Right ventricle myocardium inferior (tissue), 1 donor: ENCODE results near the gene MAGI2. TPM values are rescaled to one million over a fixed set of nuclear protein-coding genes. Genes with fewer than 3 reads are reported as not detected.

Source experiments
- ATAC-seq: fragments of 200-7000 bp; cut with Tn5 transposase; one replicate; pipeline ENCODE4 v1.9.1; 2020; ENCODE audit warnings: mild to moderate bottlenecking, moderate library complexity
- DNase-seq: peaks from one replicate; pipeline ENCODE4 v3.0.0; 2021; ENCODE audit errors: missing footprints
- intact Hi-C: fragments of 100-400 bp; cut with DNase I; formaldehyde crosslinking; loops from one replicate; pipeline ENCODE4 v1.11.0; 2022
- total RNA-seq: library from RNA; stranded (reverse); fragmentation: NEBNext Ultra II Directional; extraction: Animal tissue kit (Norgen Biotek cat#: 25700); gene quantifications from one replicate; pipeline ENCODE4 v1.2.1, GENCODE V29; 2021
- donor health status: DM: no; HTN: yes; CAD: no; lungs with severe emphysema.

MAGI2 gene
- total RNA-seq, 1 donor from 2014 or later, result 3.1 TPM

- intact Hi-C loops, result no loop called here
- DNase-seq (no peak), ATAC-seq (no peak)
Observed at GRCh38 chr7:78476851-78477405, 976.5 kb downstream of the MAGI2 start.

- DNase-seq (no peak), ATAC-seq (no peak)
- intact Hi-C loops, result no loop called here
Observed at GRCh38 chr7:78473571-78474301, 979.7 kb downstream of the MAGI2 start.

DNA sequence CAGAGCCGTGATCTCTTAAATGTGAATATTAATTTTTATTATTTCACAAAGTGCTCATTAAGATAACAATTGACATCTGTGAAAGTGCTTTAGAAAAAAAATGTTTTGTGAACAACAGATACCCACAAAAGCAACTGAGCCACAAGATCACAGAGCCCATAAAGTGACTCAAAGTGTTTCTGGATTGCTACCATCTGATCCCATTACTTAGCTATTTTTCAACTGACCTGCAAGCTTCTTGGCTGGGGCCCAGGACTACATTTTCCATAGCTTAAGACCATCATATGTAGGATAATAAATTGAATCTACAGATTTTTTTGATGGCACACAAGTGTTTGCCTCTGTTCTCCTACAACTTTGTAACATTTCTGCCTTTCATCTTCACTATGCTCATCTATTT, 980.4 kb downstream of the MAGI2 start:
- intact Hi-C loops, result no loop called here
- DNase-seq, result no peak
- ATAC-seq, result no peak

- DNase-seq, result no peak
- intact Hi-C loops, result no loop called here
- ATAC-seq, result no peak
Observed at GRCh38 chr7:78472519-78472918, 980.9 kb downstream of the MAGI2 start.

- intact Hi-C loops, result no loop called here
- ATAC-seq, result no peak
- DNase-seq, result no peak
Observed at GRCh38 chr7:78465894-78466293, 987.6 kb downstream of the MAGI2 start.

- intact Hi-C loops, result no loop called here
- DNase-seq, result no peak
- ATAC-seq, result no peak
Observed at GRCh38 chr7:78463039-78463438, 990.4 kb downstream of the MAGI2 start.

- ATAC-seq (no peak), DNase-seq (no peak)
- intact Hi-C loops, result no loop called here
Observed at GRCh38 chr7:78450706-78451105, 1002.8 kb downstream of the MAGI2 start.

DNA sequence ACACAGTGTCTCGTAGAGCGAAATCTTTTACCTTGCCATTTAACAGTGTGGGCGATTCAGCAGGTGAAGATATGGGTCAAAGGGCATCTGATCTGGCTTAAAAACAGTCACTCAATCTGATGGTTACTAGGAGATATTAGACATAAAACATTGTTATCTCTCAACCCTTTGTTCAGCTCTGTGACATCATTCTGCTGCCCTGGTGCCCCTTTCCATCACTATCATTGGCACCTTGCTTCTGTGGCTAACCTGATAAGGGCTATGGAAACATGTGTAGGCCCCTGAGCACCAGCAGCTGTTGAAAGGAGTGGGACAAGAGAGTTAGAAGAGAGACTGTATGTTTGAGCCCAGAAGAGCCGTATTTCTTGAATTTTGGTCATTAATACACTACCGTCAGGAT, 1004.6 kb downstream of the MAGI2 start:
- DNase-seq (no peak), ATAC-seq (no peak)
- intact Hi-C loops, result no loop called here

- no peak for ATAC-seq
- DNase-seq, result no peak
- intact Hi-C loops, result no loop called here
Observed at GRCh38 chr7:78444267-78444666, 1009.2 kb downstream of the MAGI2 start.

DNA sequence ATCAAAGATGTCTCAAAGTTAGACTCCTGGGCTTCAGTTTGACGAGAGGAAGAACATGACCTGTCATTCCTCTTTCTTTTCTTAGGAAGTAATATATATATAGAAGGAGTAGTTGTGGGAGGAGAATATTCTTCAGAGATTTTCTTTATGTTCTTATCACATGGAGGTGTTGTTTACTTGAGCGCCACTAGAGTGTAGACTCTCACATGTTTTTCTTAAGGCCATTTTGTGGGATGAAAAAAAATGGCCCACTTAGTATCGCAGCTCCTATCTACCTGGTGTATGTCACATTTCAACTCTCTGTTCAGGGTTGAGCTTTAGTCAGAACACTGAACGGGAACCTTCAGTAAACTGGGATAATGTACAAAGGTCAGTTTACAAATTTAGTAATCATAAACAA, 1009.7 kb downstream of the MAGI2 start:
- DNase-seq (no peak), ATAC-seq (no peak)
- intact Hi-C loops, result no loop called here

GRCh38 chr7:78441737-78442136, 1011.7 kb downstream of the MAGI2 start:
- no peak for ATAC-seq
- DNase-seq, result no peak
- intact Hi-C loops, result no loop called here

- DNase-seq (no peak), ATAC-seq (no peak)
- intact Hi-C loops, result no loop called here
Observed at GRCh38 chr7:78438433-78438832, 1015.0 kb downstream of the MAGI2 start.

DNA sequence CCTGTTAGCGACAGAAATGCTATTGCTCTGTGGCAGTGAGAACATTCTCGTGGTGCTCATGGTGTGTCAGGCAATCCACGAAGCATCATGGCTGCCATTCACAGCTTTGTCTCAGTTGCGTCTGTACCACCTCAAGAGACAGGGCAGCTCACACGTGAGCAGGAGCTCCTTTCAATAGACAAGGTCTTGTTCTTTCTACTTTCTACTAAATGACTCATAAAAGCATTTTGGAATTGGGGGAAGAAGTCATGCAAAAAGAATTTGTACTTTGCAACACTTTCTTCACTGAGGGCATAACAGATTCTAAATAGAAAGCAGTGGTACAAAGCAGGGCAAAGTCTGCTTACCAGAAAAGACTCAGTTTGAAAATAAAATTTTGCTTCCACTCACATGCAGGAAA, 1016.3 kb downstream of the MAGI2 start:
- ATAC-seq (no peak), DNase-seq (no peak)
- intact Hi-C loops, result no loop called here

DNA sequence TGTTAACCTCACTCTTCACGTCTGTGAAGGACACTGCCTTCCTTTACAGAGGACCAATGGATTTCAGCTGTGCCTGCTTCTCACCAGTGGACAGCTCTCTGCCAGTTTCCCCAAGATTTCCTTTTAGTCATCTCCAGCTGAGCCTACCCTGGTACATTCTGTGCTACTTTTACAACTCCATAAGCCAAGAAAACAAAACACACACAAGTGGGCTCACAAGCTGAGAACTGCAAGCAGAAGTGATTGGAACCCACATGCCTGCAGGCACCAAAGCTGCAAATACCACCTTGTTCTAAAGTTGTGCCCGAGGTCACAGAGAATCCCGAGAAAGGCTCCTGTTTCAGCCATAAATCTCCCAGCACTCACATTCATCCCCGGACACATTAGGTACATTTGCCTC, 1018.1 kb downstream of the MAGI2 start:
- no peak for ATAC-seq
- intact Hi-C loops, result no loop called here

DNA sequence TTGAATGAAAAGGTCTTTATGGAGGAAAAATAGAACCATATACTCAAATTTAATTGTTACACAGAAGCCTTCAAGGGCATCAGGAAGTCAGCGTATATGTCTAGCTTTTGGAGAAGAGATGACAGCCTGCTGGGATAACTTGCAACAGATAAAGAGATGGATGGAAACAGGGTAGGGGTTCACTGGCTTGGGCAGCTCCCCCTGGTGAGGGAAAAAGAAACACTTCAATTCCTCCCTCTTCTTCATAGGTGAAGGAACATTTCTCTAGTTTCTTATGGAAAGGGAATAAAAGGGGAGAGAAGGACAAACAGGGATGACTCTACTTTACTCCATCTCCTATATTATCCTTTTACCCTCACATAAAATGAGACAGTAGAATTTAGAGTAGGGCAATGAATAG, 1019.2 kb downstream of the MAGI2 start:
- DNase-seq (no peak), ATAC-seq (no peak)
- intact Hi-C loops, result no loop called here

More for the DNA sequence above, 1018.1 kb downstream of the MAGI2 start:
- no peak for DNase-seq

GRCh38 chr7:78433421-78433820, 1020.0 kb downstream of the MAGI2 start:
- intact Hi-C loops, result no loop called here
- DNase-seq, result no peak
- ATAC-seq, result no peak

- ATAC-seq, result no peak
- intact Hi-C loops, result no loop called here
- no peak for DNase-seq
Observed at GRCh38 chr7:78429878-78430277, 1023.6 kb downstream of the MAGI2 start.

GRCh38 chr7:78427209-78427608, 1026.3 kb downstream of the MAGI2 start:
- intact Hi-C loops, result no loop called here
- ATAC-seq, result no peak
- no peak for DNase-seq

DNA sequence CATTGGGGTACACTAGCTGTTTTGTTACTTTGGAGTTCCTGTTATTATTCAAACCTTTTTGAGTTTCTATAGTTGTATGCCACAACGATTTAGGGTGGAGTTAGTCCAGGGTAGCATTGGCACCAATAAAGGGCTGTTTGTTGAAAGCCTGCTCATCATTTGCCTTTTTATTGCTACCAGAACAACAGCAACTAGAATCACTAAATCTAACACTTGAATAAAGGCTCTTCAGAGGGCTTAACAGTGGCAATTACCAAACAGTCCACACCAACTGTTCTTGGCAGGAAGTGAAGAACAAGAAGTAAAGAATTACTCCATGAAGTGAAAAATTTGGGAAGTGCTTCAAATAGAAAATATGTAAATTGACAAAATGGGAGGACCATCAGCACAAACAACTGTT, 1033.5 kb downstream of the MAGI2 start:
- no peak for ATAC-seq
- intact Hi-C loops, result no loop called here
- DNase-seq, result no peak

DNA sequence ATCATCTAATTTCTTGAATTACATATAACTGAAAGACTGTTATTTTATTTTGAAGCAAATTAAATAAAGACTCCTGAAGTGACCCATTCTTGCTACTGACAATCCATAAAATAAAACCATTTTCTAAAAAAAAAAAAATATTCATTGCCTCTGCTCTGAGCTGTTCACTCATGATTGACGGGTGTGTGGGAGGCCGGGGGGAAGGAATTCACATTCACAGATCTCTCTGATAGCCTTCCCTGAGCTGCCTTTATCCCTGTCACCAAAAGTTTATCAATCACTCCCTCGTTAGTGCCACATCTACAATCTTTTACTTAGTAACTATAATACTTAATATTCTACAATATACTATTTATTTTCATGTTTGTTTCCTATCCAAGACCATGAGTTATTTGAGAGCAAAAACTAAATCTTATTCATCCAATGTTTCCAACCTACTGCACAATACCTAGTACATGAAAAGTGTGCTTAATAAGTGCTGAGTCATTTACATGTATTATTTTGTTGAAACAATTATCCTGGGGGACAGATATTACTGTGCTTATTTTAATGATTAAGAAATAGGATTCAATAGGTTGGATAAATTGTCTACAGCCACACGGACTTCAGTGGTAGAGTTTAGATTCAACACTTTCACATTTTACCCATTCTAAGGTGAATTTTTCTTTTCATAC, 1036.2 kb downstream of the MAGI2 start:
- ATAC-seq (no peak), DNase-seq (no peak)
- intact Hi-C loops, result no loop called here
